Breast epithelium (tissue), 4 donors: ENCODE results near the gene PRDM15. TPM values are rescaled to one million over a fixed set of nuclear protein-coding genes. Genes with fewer than 3 reads are reported as not detected.

Source experiments
- DNase-seq, 2 donors: peaks; one replicate each; pipeline ENCODE4 v3.0.0-alpha.2; 2019; ENCODE audit warnings: low spot score in 2 of 2
- H3K27ac ChIP-seq, 2 donors: fragments of 200-600 bp; sonication (generic) in 1 of 2; one replicate each; pipeline ENCODE4 v1.5.1; 2016 to 2019; ENCODE audit warnings: mild to moderate bottlenecking in 1 of 2
- H3K27me3 ChIP-seq, 2 donors: fragments of 200-600 bp; sonication (generic) in 1 of 2; one replicate each; pipeline versions ENCODE4 v1.5.1 to v1.6.0; 2017 to 2019; ENCODE audit warnings: control low read depth in 1 of 2, mild to moderate bottlenecking in 1 of 2
- H3K36me3 ChIP-seq: fragments of 200-600 bp; one replicate; pipeline ENCODE4 v1.5.1; 2019
- H3K4me1 ChIP-seq, 2 donors: fragments of 200-600 bp; sonication (generic); one replicate each; pipeline ENCODE4 v1.5.1; 2016 to 2019; ENCODE audit warnings: control low read depth in 1 of 2
- H3K4me3 ChIP-seq, 3 donors: fragments of 200-600 bp; sonication (generic); 1 replicate in 2 of 3; 2 replicates in 1 of 3; pipeline ENCODE4 v1.5.1; 2016 to 2019; ENCODE audit warnings: mild to moderate bottlenecking in 3 of 3, moderate library complexity in 2 of 3
- H3K9me3 ChIP-seq, 2 donors: fragments of 200-600 bp; sonication (generic) in 1 of 2; one replicate each; pipeline ENCODE4 v1.5.1; 2016 to 2019; ENCODE audit warnings: control low read depth in 1 of 2
- CTCF ChIP-seq, 3 donors: fragments of 450-650 bp; IDR thresholded peaks; one replicate each; pipeline ENCODE4 v1.5.1; 2016 to 2017; ENCODE audit warnings: antibody characterized with exemption in 3 of 3, mild to moderate bottlenecking in 3 of 3, moderate library complexity in 3 of 3
- POLR2A ChIP-seq: fragments of 450-650 bp; IDR thresholded peaks from one replicate; pipeline ENCODE4 v1.6.1; 2016; ENCODE audit warnings: antibody characterized with exemption, mild to moderate bottlenecking, moderate library complexity
- POLR2AphosphoS5 ChIP-seq, 3 donors: sonication (generic); formaldehyde crosslinking; IDR thresholded peaks; one replicate each; pipeline ENCODE4 v1.6.1; 2017; ENCODE audit warnings: antibody characterized with exemption in 3 of 3
- intact Hi-C: fragments of 100-400 bp; cut with DNase I; formaldehyde crosslinking; loops from one replicate; pipeline ENCODE4 v1.15.1; 2023; ENCODE audit warnings: low total_unique reads
- total RNA-seq, 3 donors: library from RNA; depleted of rRNA; stranded (reverse); fragments of >200 nt; gene quantifications; one replicate each; pipeline ENCODE4 v1.1.0, GENCODE V29; 2016

Gene PRDM15
- total RNA-seq, 3 donors from 2014 or later = 6.6 to 14.1 (median 9.2) TPM

DNA sequence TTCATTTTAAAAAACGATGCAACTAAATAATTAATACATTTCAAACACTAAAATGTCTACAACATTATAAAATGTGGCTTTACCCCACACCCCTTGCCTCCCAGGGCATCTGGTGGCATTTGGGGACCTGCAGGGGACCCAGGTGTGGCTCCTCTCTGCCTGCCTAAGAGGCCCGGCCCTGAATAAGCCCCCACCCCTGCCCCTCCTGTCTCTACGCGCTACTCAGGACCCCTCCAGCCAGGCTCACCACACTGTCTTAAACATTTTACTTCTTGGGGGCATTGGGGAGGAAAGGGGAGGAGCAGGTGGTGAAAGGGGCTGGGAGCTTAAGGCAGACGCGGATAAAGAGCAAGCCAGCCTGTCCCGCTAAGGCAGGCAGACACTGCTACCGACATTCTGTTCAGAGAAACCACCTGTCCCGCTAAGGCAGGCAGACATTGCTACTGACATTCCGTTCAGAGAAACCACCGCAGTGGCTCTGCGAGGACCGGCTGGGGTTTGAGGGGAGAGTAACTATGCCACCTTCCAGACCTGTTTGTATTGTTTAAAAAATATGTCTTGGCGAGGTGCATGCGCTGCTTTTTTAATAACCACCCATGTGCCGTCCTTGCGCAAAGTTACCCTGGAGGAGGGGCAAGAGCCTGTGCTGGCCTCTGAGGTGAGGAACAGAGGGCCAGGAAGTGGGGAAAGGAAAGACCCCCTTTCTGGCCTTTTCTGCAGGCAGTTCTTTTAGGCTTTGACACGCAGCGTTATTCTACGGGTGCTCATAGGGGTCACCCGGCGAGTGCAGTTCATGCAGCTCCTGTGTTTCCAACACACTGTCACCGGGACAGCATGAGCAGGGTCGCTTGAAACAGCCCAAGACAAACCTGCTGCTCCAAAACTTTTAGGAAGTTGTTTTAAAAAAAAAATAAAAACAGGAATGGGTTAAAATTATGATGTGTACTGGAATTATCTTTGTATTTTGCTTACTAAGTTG is 61.0 kb downstream of the PRDM15 start:
- intact Hi-C loops = loop anchor here (1.0 kb wide), 1 partner anchor 21 kb away; no protein-coding TSS in a partner anchor
- Histone ChIP-seq H3K4me1 (no peaks in the 10 kb centered on the region), H3K27ac (no peak overlapping the region), H3K4me3 (no peak overlapping the region), H3K27me3 (no peaks in the 10 kb centered on the region), H3K9me3 (no peaks in the 10 kb centered on the region), H3K36me3 (no peaks in the 10 kb centered on the region)
- no peak for DNase-seq
- TF ChIP-seq POLR2A (no peak), POLR2AphosphoS5 (IDR thresholded peaks at IDR 0.05) (no peak), CTCF (IDR thresholded peaks at IDR 0.05) (no peak)

- H3K4me3 ChIP-seq = no peak overlapping the region
- H3K27ac ChIP-seq = no peak overlapping the region
Observed at GRCh38 chr21:41817228-41817627, 61.9 kb downstream of the PRDM15 start.

DNA sequence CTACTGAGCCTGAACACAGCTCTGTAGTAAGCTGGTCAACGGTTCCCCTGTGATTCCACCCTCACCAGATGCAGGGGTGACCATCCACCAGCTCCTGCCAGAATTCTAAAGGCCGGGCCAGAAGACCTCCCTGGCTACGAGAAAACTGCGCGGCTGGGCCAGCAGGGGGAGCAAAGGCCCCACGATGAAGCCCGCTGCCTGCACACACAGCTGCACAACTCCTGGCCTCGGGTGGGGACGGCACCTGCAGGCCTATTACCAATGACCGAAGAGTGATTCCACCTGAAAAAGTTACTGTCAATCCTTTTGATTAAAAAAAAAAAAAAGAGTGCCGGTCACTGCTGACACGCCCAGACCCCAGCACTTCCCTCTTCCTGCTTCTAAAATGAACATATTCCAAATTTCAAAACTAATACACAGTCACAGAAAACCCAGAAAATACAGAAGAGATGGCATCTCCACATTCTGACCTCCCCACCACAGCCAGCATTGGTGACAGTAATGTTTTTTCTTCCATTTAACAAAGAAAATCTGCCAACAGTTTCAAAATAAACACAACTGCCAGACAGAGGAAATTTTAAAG is 62.5 kb downstream of the PRDM15 start:
- TF ChIP-seq CTCF (IDR thresholded peaks at IDR 0.05) (peak; percentile 29 to 70 (median 60)), POLR2AphosphoS5 (IDR thresholded peaks at IDR 0.05) (no peak)
- Histone ChIP-seq H3K9me3 (no peaks in the 10 kb centered on the region), H3K27me3 (no peaks in the 10 kb centered on the region), H3K4me3 (no peak overlapping the region), H3K36me3 (no peaks in the 10 kb centered on the region), H3K4me1 (no peaks in the 10 kb centered on the region), H3K27ac (no peak overlapping the region)
- DNase-seq = peak; percentile 50 to 60
- intact Hi-C loops = no loop called here

More at GRCh38 chr21:41817228-41817627, 61.9 kb downstream of the PRDM15 start:
- no peaks in the 10 kb centered on the region for H3K9me3 ChIP-seq
- no peak for TF ChIP-seq POLR2A
- no peak for TF ChIP-seq POLR2AphosphoS5 (IDR thresholded peaks at IDR 0.05)
- TF ChIP-seq CTCF (IDR thresholded peaks at IDR 0.05) = peak; percentile 35 to 86 (median 70)
- DNase-seq = peak in 1 of 2 donors; percentile 65
- intact Hi-C loops = no loop called here
- no peaks in the 10 kb centered on the region for H3K36me3 ChIP-seq
- H3K27me3 ChIP-seq = no peaks in the 10 kb centered on the region
- H3K4me1 ChIP-seq = no peaks in the 10 kb centered on the region

DNA sequence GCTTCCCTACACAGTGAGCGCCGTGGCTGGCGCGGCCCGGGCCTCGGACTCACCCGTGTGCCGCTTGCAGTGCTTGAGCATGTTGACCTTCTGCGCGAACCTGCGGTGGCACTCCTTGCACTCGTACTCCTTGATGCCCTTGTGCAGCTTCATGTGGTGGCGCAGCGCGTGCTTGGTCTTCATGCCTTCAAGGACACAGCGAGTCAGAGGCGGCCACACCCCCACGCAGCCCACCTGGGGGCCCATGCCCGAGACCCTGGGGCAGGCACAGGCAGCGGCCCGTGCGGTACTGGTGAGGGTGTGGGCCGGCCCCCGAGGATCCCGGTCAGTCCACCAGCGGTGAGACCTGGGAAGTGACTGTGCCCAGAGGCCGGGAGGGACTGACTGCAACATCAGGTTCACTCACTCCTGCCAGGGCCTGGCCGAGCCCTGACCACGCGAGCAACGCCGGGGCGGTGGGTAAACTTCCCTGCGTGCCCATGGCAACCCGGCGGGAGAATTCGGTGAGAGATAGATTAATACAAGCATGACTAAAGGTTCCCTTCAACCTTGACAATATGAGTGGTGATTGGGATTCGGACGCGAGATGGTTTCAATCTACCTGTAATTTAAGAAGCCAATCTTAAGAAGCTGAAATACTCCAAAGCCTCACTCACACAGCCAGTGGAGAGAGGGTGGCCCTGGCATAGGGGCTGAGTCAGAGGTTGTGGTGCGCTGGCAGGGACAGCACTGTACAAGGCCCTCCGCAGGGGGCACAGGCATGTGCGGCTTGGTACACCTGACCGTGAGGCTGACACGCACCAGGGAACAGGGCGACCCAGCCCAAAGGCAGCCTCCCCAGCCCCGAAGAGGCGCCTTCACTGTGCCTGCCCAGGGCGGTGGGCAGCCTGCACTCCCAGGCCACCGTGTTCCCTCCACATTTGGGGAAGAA is 63.2 kb downstream of the PRDM15 start:
- TF ChIP-seq CTCF (IDR thresholded peaks at IDR 0.05) (no peak), POLR2A (no peak), POLR2AphosphoS5 (IDR thresholded peaks at IDR 0.05) (no peak)
- intact Hi-C loops = no loop called here
- Histone ChIP-seq H3K27ac (no peak overlapping the region), H3K4me3 (no peak overlapping the region), H3K27me3 (no peaks in the 10 kb centered on the region), H3K9me3 (no peaks in the 10 kb centered on the region), H3K4me1 (no peaks in the 10 kb centered on the region), H3K36me3 (no peaks in the 10 kb centered on the region)
- DNase-seq = no peak
